H9 (cell line): Measurements from ENCODE around the gene CEP97. TPM values are rescaled to one million over a fixed set of nuclear protein-coding genes. Genes with fewer than 3 reads are reported as not detected.
"Not testable (repeated sequence)": the region's sequence is repeated elsewhere in the genome, so short reads cannot be mapped to it uniquely, and the experiment has no call there.

Source experiments
- DNase-seq: peaks from one replicate; pipeline ENCODE4 v3.0.0-alpha.2; 2017
- H2AFZ ChIP-seq: one replicate; pipeline ENCODE4 v1.6.1; 2013; ENCODE audit warnings: mild to moderate bottlenecking, low read length, control low read depth, moderate library complexity
- H2AK5ac ChIP-seq: 2 replicates; pipeline ENCODE4 v1.6.1; 2013; ENCODE audit warnings: low read length, control low read depth, mixed read lengths; ENCODE audit not compliant: insufficient read length
- H2BK120ac ChIP-seq: one replicate; pipeline ENCODE4 v1.6.1; 2013; ENCODE audit warnings: low read depth, mild to moderate bottlenecking, low read length, control low read depth, inconsistent platforms; ENCODE audit not compliant: poor library complexity, severe bottlenecking
- H2BK12ac ChIP-seq: 2 replicates; pipeline ENCODE4 v1.6.1; 2013; ENCODE audit warnings: low read length, control low read depth, mixed read lengths, low read depth; ENCODE audit not compliant: insufficient read length
- H2BK15ac ChIP-seq: 2 replicates; pipeline ENCODE4 v1.6.1; 2013; ENCODE audit warnings: low read depth, low read length, control low read depth
- H2BK20ac ChIP-seq: one replicate; pipeline ENCODE4 v1.6.1; 2013; ENCODE audit warnings: low read depth, mild to moderate bottlenecking, low read length, control low read depth, inconsistent platforms; ENCODE audit not compliant: poor library complexity, severe bottlenecking
- H2BK5ac ChIP-seq: 2 replicates; pipeline ENCODE4 v1.6.1; 2013; ENCODE audit warnings: low read length, control low read depth, mixed read lengths; ENCODE audit not compliant: insufficient read length
- H3K14ac ChIP-seq: 2 replicates; pipeline ENCODE4 v1.6.1; 2013; ENCODE audit warnings: low read length, control low read depth; ENCODE audit not compliant: insufficient read depth
- H3K18ac ChIP-seq: 2 replicates; pipeline ENCODE4 v1.6.1; 2013; ENCODE audit warnings: low read depth, mild to moderate bottlenecking, mixed read lengths, low read length, control low read depth; ENCODE audit not compliant: insufficient read length
- H3K23ac ChIP-seq: 2 replicates; pipeline ENCODE4 v1.6.1; 2013; ENCODE audit warnings: low read length, control low read depth, mixed read lengths, low read depth; ENCODE audit not compliant: insufficient read length
- H3K23me2 ChIP-seq: 2 replicates; pipeline ENCODE4 v1.6.1; 2013; ENCODE audit warnings: low read depth, mild to moderate bottlenecking, mixed read lengths, low read length, control low read depth; ENCODE audit not compliant: insufficient read length, poor library complexity, severe bottlenecking
- H3K27ac ChIP-seq: 2 replicates; pipeline ENCODE4 v1.5.1; 2013; ENCODE audit warnings: low read length, control low read depth, mixed read lengths, low read depth; ENCODE audit not compliant: insufficient read length
- H3K27me3 ChIP-seq: 2 replicates; pipeline ENCODE4 v1.6.1; 2013; ENCODE audit warnings: low read length, control low read depth, inconsistent platforms; ENCODE audit not compliant: insufficient read depth
- H3K4ac ChIP-seq: 2 replicates; pipeline ENCODE4 v1.6.1; 2013; ENCODE audit warnings: low read depth, mild to moderate bottlenecking, control low read depth, inconsistent platforms, low read length, moderate library complexity
- H3K4me1 ChIP-seq: 2 replicates; pipeline ENCODE4 v1.6.1; 2013; ENCODE audit warnings: low read length, control low read depth, inconsistent platforms; ENCODE audit not compliant: insufficient read depth
- H3K4me2 ChIP-seq: 2 replicates; pipeline ENCODE4 v1.6.1; 2013; ENCODE audit warnings: low read length, control low read depth, mixed read lengths; ENCODE audit not compliant: insufficient read length, insufficient read depth
- H3K56ac ChIP-seq: 2 replicates; pipeline ENCODE4 v1.6.1; 2013; ENCODE audit warnings: low read depth, mild to moderate bottlenecking, mixed read lengths, low read length, control low read depth; ENCODE audit not compliant: insufficient read length
- H3K79me1 ChIP-seq: 2 replicates; pipeline ENCODE4 v1.6.1; 2013; ENCODE audit warnings: low read depth, mild to moderate bottlenecking, moderate library complexity, low read length, control low read depth, inconsistent platforms; ENCODE audit not compliant: insufficient read depth, poor library complexity, severe bottlenecking
- H3K79me2 ChIP-seq: 2 replicates; pipeline ENCODE4 v1.6.1; 2013; ENCODE audit warnings: low read length, control low read depth, inconsistent platforms; ENCODE audit not compliant: insufficient read depth
- H3K9ac ChIP-seq: 2 replicates; pipeline ENCODE4 v1.6.1; 2013; ENCODE audit warnings: low read length, control low read depth, mixed read lengths; ENCODE audit not compliant: insufficient read length; ENCODE audit errors: extremely low read depth
- H3K9me3 ChIP-seq: one replicate; pipeline ENCODE4 v1.6.1; 2013; ENCODE audit warnings: low read depth, low read length, inconsistent platforms; ENCODE audit not compliant: control insufficient read depth
- H3T11ph ChIP-seq: one replicate; pipeline ENCODE4 v1.6.1; 2013; ENCODE audit warnings: mild to moderate bottlenecking, low read length, control low read depth, inconsistent platforms
- H4K20me1 ChIP-seq: one replicate; pipeline ENCODE4 v1.6.1; 2013; ENCODE audit not compliant: control insufficient read depth, insufficient read length, insufficient read depth
- H4K5ac ChIP-seq: 2 replicates; pipeline ENCODE4 v1.6.1; 2013; ENCODE audit warnings: low read depth, mild to moderate bottlenecking, mixed read lengths, low read length, control low read depth; ENCODE audit not compliant: insufficient read length
- H4K8ac ChIP-seq: replicated peaks from 2 replicates; pipeline ENCODE4 v1.6.1; 2013; ENCODE audit warnings: low read length, control low read depth, mixed read lengths, low read depth; ENCODE audit not compliant: insufficient read length
- H4K91ac ChIP-seq: 2 replicates; pipeline ENCODE4 v1.6.1; 2013; ENCODE audit warnings: low read depth, mild to moderate bottlenecking, moderate library complexity, mixed read lengths, low read length, control low read depth; ENCODE audit not compliant: insufficient read length
- H3K27ac Mint-ChIP-seq, 3 experiments: 2 replicates in 2 of 3; 3 replicates in 1 of 3; pipeline ENCODE4 v1.8.0; 2020 to 2021; ENCODE audit warnings: mixed read lengths in 3 of 3, mild to moderate bottlenecking in 1 of 3, moderate library complexity in 1 of 3
- H3K27me3 Mint-ChIP-seq: 2 replicates; pipeline ENCODE4 v1.8.0; 2021; ENCODE audit warnings: low read depth, mild to moderate bottlenecking, moderate library complexity, mixed read lengths
- H3K36me3 Mint-ChIP-seq, 3 experiments: 2 replicates in 2 of 3; 3 replicates in 1 of 3; pipeline ENCODE4 v1.8.0; 2020 to 2021; ENCODE audit warnings: low read depth in 3 of 3, mixed read lengths in 3 of 3; ENCODE audit not compliant: insufficient read depth in 1 of 3
- H3K4me1 Mint-ChIP-seq, 2 experiments: 2 replicates each; pipeline ENCODE4 v1.8.0; 2020; ENCODE audit warnings: mixed read lengths in 2 of 2
- H3K4me3 Mint-ChIP-seq, 2 experiments: 2 replicates in 1 of 2; 3 replicates in 1 of 2; pipeline ENCODE4 v1.8.0; 2020 to 2021; ENCODE audit warnings: mild to moderate bottlenecking in 2 of 2, mixed read lengths in 2 of 2, moderate library complexity in 1 of 2
- H3K9me3 Mint-ChIP-seq, 2 experiments: 2 replicates in 1 of 2; 3 replicates in 1 of 2; pipeline ENCODE4 v1.8.0; 2020; ENCODE audit warnings: mild to moderate bottlenecking in 2 of 2, mixed read lengths in 2 of 2, moderate library complexity in 1 of 2
- WGBS: extraction: QIAGEN DNeasy Blood & Tissue Kit; methylation state at CpG from one replicate; pipeline ENCODE4 v1.1.7; 2013; ENCODE audit warnings: missing lambda C conversion rate, low lambda C conversion rate, mixed read lengths; ENCODE audit not compliant: insufficient read length; ENCODE audit errors: extremely low coverage; 5-methylcytosine and 5-hydroxymethylcytosine counted together
- total RNA-seq: library from RNA; stranded (reverse); gene quantifications from 2 replicates; pipeline ENCODE4 v1.2.1, GENCODE V29; 2021

Gene CEP97
- total RNA-seq, 1 experiment from 2014 or later, result 13.9 TPM

DNA sequence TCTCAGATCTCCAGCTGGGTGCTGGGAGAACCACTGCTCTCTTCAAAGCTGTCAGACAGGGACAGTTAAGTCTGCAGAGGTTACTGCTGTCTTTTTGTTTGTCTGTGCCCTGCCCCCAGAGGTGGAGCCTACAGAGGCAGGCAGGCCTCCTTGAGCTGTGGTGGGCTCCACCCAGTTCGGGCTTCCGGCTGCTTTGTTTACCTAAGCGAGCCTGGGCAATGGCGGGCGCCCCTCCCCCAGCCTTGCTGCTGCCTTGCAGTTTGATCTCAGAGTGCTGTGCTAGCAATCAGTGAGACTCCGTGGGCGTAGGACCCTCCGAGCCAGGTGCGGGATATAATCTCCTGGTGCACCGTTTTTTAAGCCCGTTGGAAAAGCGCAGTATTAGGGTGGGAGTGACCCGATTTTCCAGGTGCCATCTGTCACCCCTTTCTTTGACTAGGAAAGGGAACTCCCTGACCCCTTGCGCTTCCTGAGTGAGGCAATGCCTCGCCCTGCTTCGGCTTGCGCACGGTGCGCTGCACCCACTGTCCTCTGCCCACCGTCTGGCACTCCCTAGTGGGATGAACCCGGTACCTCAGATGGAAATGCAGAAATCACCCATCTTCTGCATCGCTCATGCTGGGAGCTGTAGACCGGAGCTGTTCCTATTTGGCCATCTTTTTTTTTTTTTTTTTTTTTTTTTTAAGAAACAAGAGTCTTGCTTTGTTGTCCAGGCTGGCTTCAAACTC is 29.1 kb downstream of the CEP97 start:
- no CpG with 5 or more reads among the region's 23 CpGs for WGBS
- not testable (repeated sequence) for H3K9ac ChIP-seq, H3K79me1 ChIP-seq, H2BK15ac ChIP-seq, H3K9me3 ChIP-seq, H3K27ac Mint-ChIP-seq, H3K27ac ChIP-seq, H4K20me1 ChIP-seq, H3T11ph ChIP-seq, H2BK5ac ChIP-seq, H2AK5ac ChIP-seq, H2AFZ ChIP-seq, H3K79me2 ChIP-seq, H2BK120ac ChIP-seq, H3K4ac ChIP-seq, H3K23ac ChIP-seq, H3K4me2 ChIP-seq, H3K4me1 Mint-ChIP-seq, H4K5ac ChIP-seq, H4K8ac ChIP-seq, H3K18ac ChIP-seq, H3K56ac ChIP-seq, H2BK20ac ChIP-seq, H3K4me3 Mint-ChIP-seq, H2BK12ac ChIP-seq, H4K91ac ChIP-seq, H3K27me3 Mint-ChIP-seq, H3K14ac ChIP-seq, H3K27me3 ChIP-seq, DNase-seq, H3K4me1 ChIP-seq, H3K23me2 ChIP-seq
- H3K9me3 Mint-ChIP-seq, result peaks cover 24 to 26% of the 10 kb centered on the region in 2 experiments
- H3K36me3 Mint-ChIP-seq, result peaks cover 52 to 72% (median 71%) of the 10 kb centered on the region in 3 experiments
